Measurements from ENCODE around the gene ASL.

- TF ChIP-seq EZH2phosphoT487 (IDR thresholded peaks at IDR 0.05; ENCODE audit: insufficient read depth, low read depth) (no peak), EZH2 (IDR thresholded peaks at IDR 0.05; ENCODE audit: insufficient read depth, poor library complexity, severe bottlenecking) (no peak)
Measured at GRCh38 chr7:66054063-66054462, 21.6 kb upstream of the ASL start.

All from GM23248 (cell line).